ENCODE measurements around the gene PLEKHA1.

GRCh38 chr10:122342293-122343134 is 32.0 kb upstream of the PLEKHA1 start:
- no peak for TF ChIP-seq POLR2A (IDR thresholded peaks at IDR 0.05; ENCODE audit: low read depth, low read length)
- TF ChIP-seq TAF1 (IDR thresholded peaks at IDR 0.05; ENCODE audit: low read depth, low read length), result no peak
- TF ChIP-seq POLR2AphosphoS5 (IDR thresholded peaks at IDR 0.05; ENCODE audit: low read depth, low read length), result no peak

Measured in GM12891 (cell line).